Fibroblast of peridontal ligament (primary cell): ENCODE data around the gene SLC26A1.

Experiments used
- DNase-seq: peaks from one replicate; pipeline ENCODE4 v3.0.0-alpha.2; 2010; ENCODE audit errors: extremely low read depth

SLC26A1 gene, protein sequence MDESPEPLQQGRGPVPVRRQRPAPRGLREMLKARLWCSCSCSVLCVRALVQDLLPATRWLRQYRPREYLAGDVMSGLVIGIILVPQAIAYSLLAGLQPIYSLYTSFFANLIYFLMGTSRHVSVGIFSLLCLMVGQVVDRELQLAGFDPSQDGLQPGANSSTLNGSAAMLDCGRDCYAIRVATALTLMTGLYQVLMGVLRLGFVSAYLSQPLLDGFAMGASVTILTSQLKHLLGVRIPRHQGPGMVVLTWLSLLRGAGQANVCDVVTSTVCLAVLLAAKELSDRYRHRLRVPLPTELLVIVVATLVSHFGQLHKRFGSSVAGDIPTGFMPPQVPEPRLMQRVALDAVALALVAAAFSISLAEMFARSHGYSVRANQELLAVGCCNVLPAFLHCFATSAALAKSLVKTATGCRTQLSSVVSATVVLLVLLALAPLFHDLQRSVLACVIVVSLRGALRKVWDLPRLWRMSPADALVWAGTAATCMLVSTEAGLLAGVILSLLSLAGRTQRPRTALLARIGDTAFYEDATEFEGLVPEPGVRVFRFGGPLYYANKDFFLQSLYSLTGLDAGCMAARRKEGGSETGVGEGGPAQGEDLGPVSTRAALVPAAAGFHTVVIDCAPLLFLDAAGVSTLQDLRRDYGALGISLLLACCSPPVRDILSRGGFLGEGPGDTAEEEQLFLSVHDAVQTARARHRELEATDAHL

DNA sequence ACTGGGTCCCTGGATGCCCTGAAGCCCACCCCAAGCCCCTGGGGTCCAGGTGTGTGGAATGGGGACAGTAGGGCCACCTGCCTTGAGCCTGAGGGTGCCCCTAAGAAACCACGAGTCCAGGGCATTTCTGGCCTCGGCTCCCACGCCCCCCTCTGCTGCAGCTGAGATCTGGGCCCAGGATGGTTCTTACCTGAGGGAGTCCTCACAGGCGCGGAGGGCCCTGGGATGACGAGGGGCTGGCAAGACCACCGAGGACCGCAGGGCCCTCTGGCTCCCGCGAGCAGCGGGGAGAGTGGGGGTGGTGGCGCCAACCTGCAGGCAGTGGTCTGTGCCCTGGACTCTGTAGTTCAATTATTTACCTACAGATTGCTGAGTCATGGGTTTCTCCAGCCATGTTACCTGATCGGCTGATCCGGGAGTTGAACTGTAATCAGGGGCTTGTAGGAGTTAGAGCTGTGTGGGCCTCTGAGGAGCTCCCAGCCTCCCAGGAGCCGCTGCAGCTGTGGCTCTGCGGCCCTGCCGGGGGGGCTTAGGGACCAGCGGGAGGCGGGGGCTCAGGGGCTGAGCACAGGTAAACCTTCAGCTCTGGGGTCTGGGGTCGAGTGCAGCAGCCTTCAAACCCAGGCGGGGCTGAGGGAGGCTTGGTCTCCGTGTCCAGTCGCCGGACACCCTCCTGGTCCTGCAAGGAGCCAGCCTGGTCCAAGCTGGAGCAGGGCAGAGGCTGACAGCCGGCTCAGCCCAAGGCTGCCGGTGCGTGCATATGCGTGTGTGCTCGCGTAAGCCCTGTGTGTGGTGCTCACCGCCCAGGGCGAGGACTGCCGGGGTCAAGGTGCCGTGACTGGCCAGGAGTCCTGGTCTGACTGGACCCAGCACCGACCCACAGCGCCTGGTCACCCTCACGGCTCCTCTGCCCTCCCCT, at the start of gene SLC26A1:
Gene SLC26A1 (minus strand): TSS at position 294 of the 919 bp plus-strand sequence. CDS start 1,701 bp downstream, outside the sequence.
- no peak for DNase-seq

DNA sequence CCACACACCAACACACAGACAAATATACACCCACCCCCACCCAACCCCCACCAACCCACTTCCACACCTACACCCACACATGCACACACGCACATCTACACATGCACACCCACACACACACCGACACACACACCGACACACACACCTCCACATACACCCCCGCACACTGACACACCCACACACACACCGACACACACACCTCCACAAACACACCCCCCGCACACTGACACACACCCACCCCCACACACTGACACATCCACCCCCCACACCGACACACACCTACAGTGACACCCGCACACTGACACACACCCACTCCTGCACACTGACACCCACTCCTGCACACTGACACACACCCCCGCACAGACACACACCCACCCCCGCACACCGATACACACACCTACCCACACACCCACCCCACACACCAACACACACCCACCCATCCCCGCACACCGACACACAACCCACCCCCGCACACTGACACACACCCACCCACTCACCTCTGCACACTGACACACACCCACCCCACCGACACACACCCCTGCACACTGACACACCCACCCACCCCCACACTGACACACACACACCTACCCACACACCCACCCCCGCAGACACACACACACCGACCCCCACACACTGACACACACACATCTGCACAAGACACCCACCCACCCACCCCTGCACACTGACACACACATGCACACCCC, 49.3 kb upstream of the SLC26A1 start:
- no peak for DNase-seq

- no peak for DNase-seq
Observed at GRCh38 chr4:1041936-1042330, 48.7 kb upstream of the SLC26A1 start.

DNA sequence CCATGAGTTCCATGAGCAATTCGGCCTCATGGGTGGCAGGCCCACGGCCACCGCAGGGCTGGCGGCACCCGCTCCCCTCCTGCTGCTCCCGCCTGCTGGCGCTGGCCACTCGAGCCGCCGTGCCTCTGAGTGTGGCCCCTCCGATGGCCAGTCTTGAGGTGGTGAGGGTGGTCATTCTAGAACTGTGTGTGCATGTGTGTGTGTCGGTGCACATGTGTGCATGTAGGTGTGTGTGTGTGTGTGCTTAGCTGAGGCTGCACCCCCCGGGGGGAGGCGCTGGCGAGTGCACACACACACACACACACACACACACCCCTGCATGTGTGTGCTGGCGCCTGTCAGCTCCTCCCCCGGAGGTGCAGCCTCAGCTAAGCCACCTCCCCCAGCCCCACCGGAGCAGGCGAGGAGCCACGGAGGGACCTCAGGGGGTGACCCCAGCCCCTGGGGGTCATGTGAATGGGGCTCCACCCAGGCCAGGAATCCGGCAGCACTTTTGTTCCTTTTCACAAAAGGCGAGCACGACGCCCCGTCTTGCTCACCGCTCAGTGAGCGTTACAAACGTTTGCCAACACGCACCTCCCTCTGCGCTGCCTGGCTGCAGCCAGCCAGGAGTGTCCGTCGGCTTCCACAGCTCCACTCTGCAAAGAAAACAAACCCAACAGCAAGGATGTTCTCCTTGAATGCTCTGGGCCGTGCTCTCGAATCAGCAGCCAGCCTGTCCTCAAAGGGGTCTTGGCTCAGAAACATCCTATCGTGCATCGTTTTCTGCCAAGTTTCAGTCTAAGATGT, 48.1 kb upstream of the SLC26A1 start:
- peak; percentile 61 for DNase-seq

DNA sequence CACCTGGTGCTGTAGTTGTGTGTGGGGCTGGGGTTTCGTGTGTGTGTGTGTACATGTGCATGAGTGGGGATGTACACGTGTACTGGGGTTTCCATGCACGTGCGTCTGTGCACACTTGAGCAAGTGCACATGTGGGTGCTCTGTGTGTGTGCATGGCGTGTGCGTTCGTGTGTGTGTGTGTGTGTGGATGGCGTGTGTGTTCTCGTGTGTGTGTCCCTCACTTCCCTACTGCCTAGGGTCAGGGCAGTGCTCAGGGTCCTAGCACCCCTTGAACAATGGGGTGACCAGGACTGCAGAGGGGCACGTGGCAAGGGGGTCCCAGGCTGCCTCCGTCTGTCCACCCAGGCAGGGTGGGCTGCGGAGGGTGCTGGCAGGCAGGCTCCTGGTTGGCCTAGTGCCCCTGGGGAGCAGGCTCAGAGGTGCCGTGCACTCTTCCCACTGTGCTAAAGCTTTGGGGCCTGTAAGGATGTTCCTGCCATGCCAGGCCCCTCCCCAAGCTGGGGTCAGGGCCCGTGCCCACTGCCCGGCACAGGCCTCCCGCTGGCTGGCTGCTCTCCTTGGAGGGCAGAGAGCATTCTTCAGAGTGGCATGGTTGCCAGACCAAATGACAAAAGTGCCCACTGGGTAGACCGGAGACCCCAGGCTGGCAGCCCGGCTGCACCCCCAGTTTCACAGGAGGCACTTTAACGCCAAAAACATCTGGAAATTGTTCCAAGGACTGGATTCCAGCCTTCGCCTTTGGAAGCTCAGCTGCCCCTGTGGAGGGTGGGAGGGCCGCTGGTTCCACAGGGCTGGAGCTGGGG, 47.3 kb upstream of the SLC26A1 start:
- no peak for DNase-seq

GRCh38 chr4:1039493-1040343, 46.5 kb upstream of the SLC26A1 start:
- DNase-seq = peak; percentile 66

DNA sequence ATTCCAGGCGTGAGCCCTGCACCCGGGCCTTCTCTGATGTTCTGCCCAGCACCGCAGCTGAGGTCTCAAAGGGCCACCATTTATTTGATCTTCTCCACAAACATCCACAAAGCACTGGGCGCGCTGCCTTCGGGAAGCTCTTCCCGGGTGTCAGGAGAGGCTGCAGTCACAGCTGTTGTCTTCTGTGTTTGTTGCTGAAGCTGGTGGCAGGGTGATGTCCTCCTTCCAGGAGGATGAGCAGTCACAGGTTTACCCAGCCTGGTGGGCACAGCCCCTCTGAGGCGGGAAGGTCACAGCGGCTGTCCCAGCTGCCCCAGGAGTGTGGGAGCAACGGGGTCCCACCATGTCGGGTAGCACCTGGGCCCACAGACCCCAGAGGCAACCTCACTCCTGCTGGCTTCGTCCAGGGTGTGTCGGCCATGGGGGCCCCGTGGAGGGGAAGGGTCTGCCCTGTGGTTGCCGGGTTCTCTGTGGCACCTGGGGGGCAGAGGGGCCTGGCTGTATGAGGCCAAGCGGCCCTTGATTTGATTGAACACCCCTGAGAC, 45.8 kb upstream of the SLC26A1 start:
- DNase-seq = no peak

- DNase-seq = no peak
Observed at GRCh38 chr4:1036976-1037810, 44.0 kb upstream of the SLC26A1 start.

DNA sequence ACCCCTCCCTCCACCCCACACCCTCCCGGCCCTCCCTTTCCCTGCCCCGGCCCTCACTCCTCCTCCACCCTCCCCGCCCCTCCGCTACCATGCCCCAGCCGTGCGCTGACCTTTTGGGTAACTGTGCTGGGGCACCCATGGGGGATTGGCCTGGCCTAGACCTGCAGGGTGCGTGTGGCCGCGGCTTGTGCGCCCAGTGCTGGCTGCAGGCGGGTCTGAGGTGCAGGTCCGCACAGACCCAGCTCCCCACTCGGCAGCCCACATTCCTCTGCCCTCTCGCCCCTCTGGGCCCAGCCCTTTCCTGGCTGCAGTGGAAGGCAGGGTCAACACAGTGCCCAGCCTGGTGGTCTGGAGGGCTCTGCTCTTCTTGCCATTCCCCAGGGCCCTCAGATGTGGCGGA, 42.9 kb upstream of the SLC26A1 start:
- DNase-seq = no peak

- DNase-seq = no peak
Observed at GRCh38 chr4:1035510-1035909, 42.3 kb upstream of the SLC26A1 start.

DNA sequence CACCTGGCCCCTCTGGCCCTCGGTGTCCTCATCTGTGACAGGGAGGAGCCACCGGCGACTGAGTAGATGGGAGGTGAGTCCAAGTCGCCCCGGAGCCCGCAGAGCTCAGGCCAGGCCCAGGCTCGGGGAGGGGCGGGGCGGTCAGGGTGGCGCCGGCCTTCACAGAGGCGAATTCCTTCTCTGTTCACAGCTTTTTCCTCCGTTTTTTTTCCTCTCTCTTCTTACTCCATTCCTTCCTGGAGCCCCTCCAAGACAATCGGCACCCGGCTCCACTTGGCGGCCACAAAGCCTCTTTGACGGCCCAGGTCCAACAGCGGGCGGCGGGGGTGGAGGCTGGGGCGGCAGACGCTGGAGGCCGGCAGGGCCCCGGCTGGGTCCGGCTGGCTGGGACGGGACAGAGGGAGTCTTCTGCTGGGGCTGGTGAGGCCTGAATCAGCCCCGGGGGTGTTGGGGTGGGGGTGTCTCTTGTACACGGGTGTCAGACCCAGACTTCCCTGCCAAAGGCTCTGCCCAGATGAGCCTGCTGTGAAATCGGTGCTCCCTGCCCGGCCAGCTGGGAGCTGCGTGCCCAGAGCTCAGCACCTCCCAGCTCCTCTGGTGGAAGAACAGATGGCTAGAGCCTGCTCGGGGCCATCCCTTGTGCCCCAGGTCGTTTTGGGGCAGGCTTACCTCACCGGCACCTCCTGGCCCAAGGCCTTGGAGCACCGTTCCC, 40.8 kb upstream of the SLC26A1 start:
- peak; percentile 78 for DNase-seq

DNA sequence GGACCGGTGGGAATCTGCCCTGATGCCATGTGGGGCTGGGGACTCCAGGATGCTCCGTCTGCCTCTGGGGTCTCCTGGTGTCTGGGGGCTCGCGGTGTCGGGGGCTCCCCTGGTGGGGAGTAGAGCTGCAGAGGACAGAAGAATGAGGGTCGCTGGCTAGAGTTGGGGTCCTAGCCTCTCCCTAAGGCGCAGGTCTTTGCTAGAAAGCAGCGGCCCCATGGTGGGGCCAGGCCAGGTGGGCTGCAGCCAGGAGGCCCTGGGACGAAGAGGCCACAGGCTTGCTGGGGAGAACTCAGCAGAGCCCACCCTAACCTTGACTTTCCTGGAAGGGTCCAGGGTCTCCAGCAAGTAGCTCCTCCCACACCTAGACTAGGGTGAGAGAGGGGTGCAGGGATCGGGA, 39.7 kb upstream of the SLC26A1 start:
- DNase-seq = no peak

DNA sequence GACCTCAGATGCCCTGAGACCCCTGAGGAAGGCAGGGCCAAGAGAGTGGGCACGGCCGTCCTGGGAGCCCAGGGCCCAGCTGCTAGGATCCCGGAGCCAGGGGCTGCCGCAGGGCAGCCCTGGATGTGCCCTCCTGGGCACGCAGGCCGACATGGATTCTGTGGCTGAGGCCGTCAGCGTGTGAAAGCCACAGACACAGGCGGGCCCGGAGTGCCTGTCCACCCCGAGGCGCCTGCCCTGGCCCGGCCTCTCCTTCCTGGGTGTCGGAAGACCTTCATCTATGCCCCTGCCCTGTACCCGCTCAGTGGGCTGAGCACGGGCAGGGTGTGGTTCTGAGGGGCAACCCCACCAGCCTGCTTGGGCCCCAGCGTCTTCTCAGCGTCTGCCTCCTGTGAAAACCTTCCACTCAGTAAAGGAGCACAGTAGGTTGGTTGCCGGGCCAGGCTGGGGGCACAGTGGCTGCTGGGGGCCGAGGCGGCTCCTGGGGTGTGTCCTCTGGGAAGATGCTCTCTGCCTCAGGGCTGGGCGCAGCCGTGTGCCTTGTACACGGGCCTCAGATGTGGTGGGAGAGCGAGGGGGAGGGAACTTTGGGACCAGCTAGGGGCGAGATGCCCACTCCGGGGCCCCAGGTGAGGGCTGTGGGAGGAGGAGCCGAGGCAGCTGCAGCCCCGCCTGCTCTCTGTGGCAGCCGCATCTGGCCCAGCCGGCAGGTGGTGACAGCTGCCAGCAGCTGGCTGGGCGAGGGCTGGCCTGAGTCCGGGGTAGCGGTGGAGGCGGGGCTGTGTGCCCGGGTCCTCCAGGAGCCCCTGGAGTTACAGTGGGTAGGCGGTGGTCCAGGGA, 39.0 kb upstream of the SLC26A1 start:
- no peak for DNase-seq

- no peak for DNase-seq
Observed at GRCh38 chr4:1031346-1031745, 38.1 kb upstream of the SLC26A1 start.

GRCh38 chr4:1030559-1030958, 37.4 kb upstream of the SLC26A1 start:
- no peak for DNase-seq

DNA sequence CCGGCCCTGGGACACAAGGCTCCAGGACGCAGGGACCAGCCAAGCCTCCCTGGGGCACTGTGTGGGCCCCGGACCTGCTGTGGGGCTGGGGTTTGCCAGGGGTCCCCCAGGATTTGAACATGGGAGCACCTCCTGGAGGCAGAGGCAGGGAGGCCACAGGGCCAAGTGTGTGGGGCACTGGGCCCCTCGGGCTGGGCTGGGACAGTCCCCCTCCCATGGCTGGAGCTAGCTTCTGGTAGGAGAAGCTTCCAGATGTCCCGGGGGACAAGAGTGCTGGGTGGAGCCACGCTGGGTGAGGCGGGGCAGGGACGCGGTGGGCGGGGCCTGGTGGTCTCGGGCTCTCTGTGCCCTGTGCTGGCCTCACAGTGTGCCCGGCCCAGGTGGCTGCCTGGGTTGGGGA, 36.8 kb upstream of the SLC26A1 start:
- DNase-seq = no peak
